IMR-90 (cell line): Measurements from ENCODE around the gene MYO1D. TPM values are rescaled to one million over a fixed set of nuclear protein-coding genes. Genes with fewer than 3 reads are reported as not detected.

Experiments used
- ATAC-seq: fragments of 200-7000 bp; cut with Tn5 transposase; 2 replicates; pipeline ENCODE4 v1.9.1; 2020; ENCODE audit warnings: low read depth, mild to moderate bottlenecking, moderate library complexity
- BruUV-seq: library from RNA; stranded (reverse); fragments of 400-500 nt; replicated peaks from 2 replicates; lab custom pipeline; 2021; lab: Mats Ljungman, UMichigan
- CTCF ChIA-PET: fragments of 300-600 bp; formaldehyde crosslinking; extraction: SDS; loops from one replicate; lab custom pipeline; 2021; ENCODE audit warnings: antibody characterized with exemption; lab: Yijun Ruan, JAX
- POLR2A ChIA-PET: fragments of 300-600 bp; sonication (Branson Sonifier 250); formaldehyde crosslinking; loops from one replicate; lab custom pipeline; 2022; ENCODE audit warnings: antibody characterized with exemption; ENCODE audit not compliant: unreplicated experiment; lab: Charles Lee
- DNase-seq: peaks from one replicate; pipeline ENCODE4 v3.0.0; 2013
- H2AFZ ChIP-seq: replicated peaks from 2 replicates; pipeline ENCODE3; 2013; ENCODE audit warnings: low read length, mild to moderate bottlenecking; ENCODE audit not compliant: poor library complexity
- H2AK5ac ChIP-seq: 2 replicates; pipeline ENCODE4 v1.6.1; 2013; ENCODE audit warnings: low read depth, low read length, inconsistent platforms
- H2AK9ac ChIP-seq: replicated peaks from 2 replicates; pipeline ENCODE3; 2013; ENCODE audit warnings: mild to moderate bottlenecking, low read depth, low read length, moderate library complexity; ENCODE audit not compliant: poor library complexity
- H2BK120ac ChIP-seq: 2 replicates; pipeline ENCODE4 v1.6.1; 2013; ENCODE audit warnings: low read depth, low read length, inconsistent platforms
- H2BK15ac ChIP-seq: 3 replicates; pipeline ENCODE4 v1.6.1; 2013; ENCODE audit warnings: low read depth, low read length, inconsistent platforms
- H2BK20ac ChIP-seq: 2 replicates; pipeline ENCODE4 v1.6.1; 2013; ENCODE audit warnings: low read depth, mild to moderate bottlenecking, inconsistent platforms, low read length, moderate library complexity
- H2BK5ac ChIP-seq: 2 replicates; pipeline ENCODE4 v1.6.1; 2013; ENCODE audit warnings: mild to moderate bottlenecking, low read depth, low read length, inconsistent platforms; ENCODE audit not compliant: poor library complexity, severe bottlenecking
- H3K14ac ChIP-seq: replicated peaks from 2 replicates; pipeline ENCODE4 v1.6.1; 2013; ENCODE audit warnings: low read depth, low read length, inconsistent platforms
- H3K18ac ChIP-seq: 2 replicates; pipeline ENCODE4 v1.6.1; 2013; ENCODE audit warnings: low read depth, low read length, control low read depth
- H3K23ac ChIP-seq: 2 replicates; pipeline ENCODE4 v1.6.1; 2013; ENCODE audit warnings: low read depth, low read length, inconsistent platforms
- H3K27ac ChIP-seq: 2 replicates; pipeline ENCODE4 v1.5.1; 2013; ENCODE audit warnings: mild to moderate bottlenecking, control low read depth, low read length; ENCODE audit not compliant: insufficient read depth
- H3K27me3 ChIP-seq: 2 replicates; pipeline ENCODE4 v1.6.1; 2013; ENCODE audit warnings: low read length; ENCODE audit not compliant: control insufficient read depth, insufficient read depth
- H3K36me3 ChIP-seq: 2 replicates; pipeline ENCODE4 v1.6.1; 2013; ENCODE audit warnings: low read length, mixed read lengths; ENCODE audit not compliant: control insufficient read depth, insufficient read depth
- H3K4ac ChIP-seq: 2 replicates; pipeline ENCODE4 v1.6.1; 2013; ENCODE audit warnings: low read depth, low read length, inconsistent platforms
- H3K4me1 ChIP-seq: 2 replicates; pipeline ENCODE4 v1.6.1; 2013; ENCODE audit warnings: low read length, mixed read lengths; ENCODE audit not compliant: control insufficient read depth, insufficient read depth
- H3K4me2 ChIP-seq: 2 replicates; pipeline ENCODE4 v1.6.1; 2013; ENCODE audit warnings: low read depth, mild to moderate bottlenecking, control low read depth, low read length, moderate library complexity
- H3K4me3 ChIP-seq: 2 replicates; pipeline ENCODE4 v1.5.1; 2013; ENCODE audit warnings: low read depth, mild to moderate bottlenecking, control low read depth, low read length, moderate library complexity; ENCODE audit not compliant: insufficient read depth
- H3K56ac ChIP-seq: 2 replicates; pipeline ENCODE4 v1.6.1; 2013; ENCODE audit warnings: low read length, inconsistent platforms; ENCODE audit not compliant: insufficient read depth; ENCODE audit errors: extremely low read depth
- H3K79me1 ChIP-seq, 2 experiments: 2 replicates each; pipeline ENCODE4 v1.6.1; 2013; ENCODE audit warnings: low read length in 2 of 2, inconsistent platforms in 1 of 2, low read depth in 1 of 2
- H3K9ac ChIP-seq: 2 replicates; pipeline ENCODE4 v1.6.1; 2013; ENCODE audit warnings: low read depth, low read length, control low read depth
- H3K9me1 ChIP-seq: 2 replicates; pipeline ENCODE4 v1.6.1; 2013; ENCODE audit warnings: low read length, inconsistent platforms; ENCODE audit not compliant: insufficient read depth
- H3K9me3 ChIP-seq: 2 replicates; pipeline ENCODE4 v1.6.1; 2013; ENCODE audit warnings: low read length; ENCODE audit not compliant: control insufficient read depth, insufficient read depth
- H4K20me1 ChIP-seq: 2 replicates; pipeline ENCODE4 v1.6.1; 2013; ENCODE audit warnings: low read length, inconsistent platforms; ENCODE audit not compliant: insufficient read depth
- H4K5ac ChIP-seq: 2 replicates; pipeline ENCODE4 v1.6.1; 2013; ENCODE audit warnings: mild to moderate bottlenecking, low read depth, low read length, control low read depth
- H4K8ac ChIP-seq, 2 experiments: 2 replicates each; pipeline ENCODE4 v1.6.1; 2013; ENCODE audit warnings: low read depth in 2 of 2, low read length in 2 of 2, control low read depth in 1 of 2, inconsistent platforms in 1 of 2
- H4K91ac ChIP-seq: 2 replicates; pipeline ENCODE4 v1.6.1; 2013; ENCODE audit warnings: low read depth, low read length, inconsistent platforms; ENCODE audit not compliant: insufficient read depth
- CHD1 ChIP-seq: IDR thresholded peaks from 2 replicates; pipeline ENCODE4 v1.6.1; 2012; ENCODE audit warnings: low read depth, low read length, improper control_type of control experiment
- FOS ChIP-seq: fragments of 150-350 bp; IDR thresholded peaks from 2 replicates; pipeline ENCODE4 v1.6.1; 2016; ENCODE audit warnings: low read depth, low read length
- MAFK ChIP-seq: IDR thresholded peaks from 2 replicates; pipeline ENCODE4 v1.6.1; 2012; ENCODE audit warnings: low read depth, low read length, improper control_type of control experiment
- MAZ ChIP-seq: IDR thresholded peaks from 2 replicates; pipeline ENCODE4 v1.6.1; 2012; ENCODE audit warnings: low read depth, mild to moderate bottlenecking, low read length, improper control_type of control experiment, moderate library complexity, borderline replicate concordance
- MXI1 ChIP-seq: IDR thresholded peaks from 2 replicates; pipeline ENCODE4 v1.6.1; 2012; ENCODE audit warnings: low read depth, mild to moderate bottlenecking, low read length, moderate library complexity, borderline replicate concordance
- POLR2A ChIP-seq: IDR thresholded peaks from 2 replicates; pipeline ENCODE4 v1.6.1; 2012; ENCODE audit warnings: mild to moderate bottlenecking, low read depth, low read length
- RAD21 ChIP-seq: IDR thresholded peaks from 2 replicates; pipeline ENCODE4 v1.6.1; 2012; ENCODE audit warnings: low read length, improper control_type of control experiment
- RFX5 ChIP-seq: IDR thresholded peaks from 2 replicates; pipeline ENCODE4 v1.8.0; 2012; ENCODE audit warnings: low read depth, mild to moderate bottlenecking, low read length, moderate library complexity
- SMC3 ChIP-seq: fragments of 150-350 bp; IDR thresholded peaks from 2 replicates; pipeline ENCODE4 v1.6.1; 2016; ENCODE audit warnings: low read depth, mild to moderate bottlenecking, antibody characterized with exemption, low read length, moderate library complexity
- WGBS, 2 experiments: methylation state at CpG; one replicate each; pipeline versions ENCODE4 v1.1.5 to v1.1.7; 2013; ENCODE audit warnings: missing lambda C conversion rate in 2 of 2; ENCODE audit not compliant: insufficient read length in 1 of 2; ENCODE audit errors: extremely low coverage in 2 of 2; 5-methylcytosine and 5-hydroxymethylcytosine counted together
- dilution Hi-C: fragments of 300-500 bp; cut with HindIII; formaldehyde crosslinking; loops from one replicate; pipeline ENCODE4 v1.14.3; 2018; ENCODE audit warnings: low sequenced_read_pairs; ENCODE audit not compliant: unreplicated experiment
- in situ Hi-C: fragments of 300-500 bp; cut with MboI; formaldehyde crosslinking; loops from 3 replicates; pipeline ENCODE4 v1.14.3; 2019; ENCODE audit warnings: low sequenced_read_pairs, inconsistent platforms, mixed read lengths
- intact Hi-C: fragments of 100-400 bp; cut with micrococcal nuclease; formaldehyde crosslinking; loops from 2 replicates; pipeline ENCODE4 v1.10.0; 2022
- polyA plus RNA-seq, 3 experiments: library from polyadenylated mRNA; depleted of rRNA; stranded (reverse); fragments of >200 nt; gene quantifications; 2 replicates each; pipeline ENCODE4 v1.2.3, GENCODE V29; 2012; ENCODE audit warnings: low replicate concordance in 1 of 3
- total RNA-seq: library from RNA; depleted of rRNA; stranded (reverse); fragments of >200 nt; gene quantifications from 2 replicates; pipeline ENCODE4 v1.2.3, GENCODE V29; 2012
- TF ChIP-seq, protein P1 (sequence below): fragments of 150-350 bp; IDR thresholded peaks from 2 replicates; pipeline ENCODE4 v1.6.1; 2017; ENCODE audit warnings: mild to moderate bottlenecking, antibody characterized with exemption, low read length, low read depth

MYO1D gene
- total and polyA plus RNA-seq, 2 of the 4 experiments (the other 2 are of a cell fraction): 0.63 to 0.90 TPM

DNA sequence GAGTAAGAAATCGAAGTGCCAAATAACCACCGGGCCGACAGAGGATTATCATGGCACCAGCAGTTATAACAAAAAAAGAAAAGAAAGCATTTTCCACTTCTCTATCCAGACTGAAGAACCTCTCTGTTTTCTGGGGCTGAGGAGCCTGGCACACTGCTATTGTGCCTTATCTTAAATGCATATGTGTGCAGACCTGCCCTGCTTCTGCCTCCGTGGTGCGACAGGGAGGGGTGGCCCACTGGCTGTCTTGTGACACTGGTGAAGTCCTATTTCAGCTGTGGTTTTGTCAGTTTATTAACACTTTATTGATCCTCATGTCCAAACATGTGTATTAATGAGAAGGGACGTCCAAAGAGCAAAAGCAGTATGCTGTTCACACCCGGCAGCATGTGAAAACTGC lies 334.7 kb downstream of the MYO1D start:
- H2BK15ac ChIP-seq: no peak overlapping the region
- no peak overlapping the region for H4K8ac ChIP-seq
- H2AK5ac ChIP-seq: no peak overlapping the region
- DNase-seq (no peak), ATAC-seq (no peak)
- H2BK120ac ChIP-seq: no peak overlapping the region
- H3K9ac ChIP-seq: no peak overlapping the region
- H3K9me1 ChIP-seq: no peaks in the 10 kb centered on the region
- H3K9me3 ChIP-seq: no peaks in the 10 kb centered on the region
- no peak overlapping the region for H4K91ac ChIP-seq
- no peak overlapping the region for H2AK9ac ChIP-seq
- H2AFZ ChIP-seq: no peak overlapping the region
- no peak overlapping the region for H2BK20ac ChIP-seq
- no peaks in the 10 kb centered on the region for H3K4me1 ChIP-seq
- no peak overlapping the region for H4K5ac ChIP-seq
- peaks cover 4% of the 10 kb centered on the region for H3K27me3 ChIP-seq
- intact Hi-C loops (no loop called here), in situ Hi-C loops (no loop called here), dilution Hi-C loops (no loop called here)
- TF ChIP-seq RFX5 (no peak), MAZ (no peak), MXI1 (no peak), MAFK (no peak), CHD1 (no peak), SMC3 (no peak), RAD21 (no peak), FOS (no peak), POLR2A (no peak)
- TF ChIP-seq, protein P1, sequence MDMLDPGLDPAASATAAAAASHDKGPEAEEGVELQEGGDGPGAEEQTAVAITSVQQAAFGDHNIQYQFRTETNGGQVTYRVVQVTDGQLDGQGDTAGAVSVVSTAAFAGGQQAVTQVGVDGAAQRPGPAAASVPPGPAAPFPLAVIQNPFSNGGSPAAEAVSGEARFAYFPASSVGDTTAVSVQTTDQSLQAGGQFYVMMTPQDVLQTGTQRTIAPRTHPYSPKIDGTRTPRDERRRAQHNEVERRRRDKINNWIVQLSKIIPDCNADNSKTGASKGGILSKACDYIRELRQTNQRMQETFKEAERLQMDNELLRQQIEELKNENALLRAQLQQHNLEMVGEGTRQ: no peak
- H3K23ac ChIP-seq: no peak overlapping the region
- H3K4me2 ChIP-seq: no peak overlapping the region
- H3K4me3 ChIP-seq: no peak overlapping the region
- no peak overlapping the region for H3K18ac ChIP-seq
- BruUV-seq: no TSS peak
- H3K27ac ChIP-seq: no peak overlapping the region
- no peak overlapping the region for H2BK5ac ChIP-seq
- H3K79me1 ChIP-seq: no peaks in the 10 kb centered on the region
- WGBS, 2 experiments: no CpG with 5 or more reads among the region's 7 CpGs
- CTCF ChIA-PET: no interaction called here
- H3K4ac ChIP-seq: no peak overlapping the region
- POLR2A ChIA-PET: no interaction called here
- H3K56ac ChIP-seq: no peak overlapping the region
- H4K20me1 ChIP-seq: no peaks in the 10 kb centered on the region
- no peaks in the 10 kb centered on the region for H3K36me3 ChIP-seq
- H3K14ac ChIP-seq: no peak overlapping the region
